ENCODE results near the gene MSMP. TPM values are rescaled to one million over a fixed set of nuclear protein-coding genes. Genes with fewer than 3 reads are reported as not detected.

MSMP gene
- total RNA-seq, 1 donor from 2014 or later = not detected

DNA sequence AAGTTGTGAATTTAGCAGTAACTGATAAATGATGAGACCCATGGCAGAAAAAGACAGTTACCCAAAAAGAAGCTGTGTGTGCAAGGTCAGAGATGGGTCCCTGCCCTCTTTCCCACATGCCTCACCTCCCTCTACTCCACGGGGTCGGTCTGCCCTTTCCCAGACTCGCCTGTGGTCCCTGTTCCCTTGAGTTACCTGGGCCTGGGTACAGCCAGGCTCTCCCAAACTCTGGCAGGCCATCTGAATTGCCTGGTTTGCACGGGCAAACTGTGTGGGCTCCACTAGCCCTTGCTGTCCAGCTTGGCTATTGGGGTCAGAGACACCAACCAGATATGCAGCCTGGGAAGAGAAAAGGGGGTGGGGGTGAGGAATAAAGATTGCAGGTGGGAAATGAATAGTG, 45.9 kb downstream of the MSMP start:
- H3K9me3 Mint-ChIP-seq (ENCODE audit: unreplicated experiment) = no peaks in the 10 kb centered on the region
- H3K4me3 Mint-ChIP-seq (ENCODE audit: unreplicated experiment) = no peak overlapping the region
- Histone ChIP-seq H3K27ac (ENCODE audit: low read depth, low read length) (no peak overlapping the region), H3K79me2 (ENCODE audit: insufficient read depth, low read length) (peaks cover 58% of the 10 kb centered on the region), H2AFZ (ENCODE audit: low read depth, low read length) (no peak overlapping the region), H3K27me3 (ENCODE audit: insufficient read depth, low read length) (no peaks in the 10 kb centered on the region), H3K9ac (ENCODE audit: low read length) (no peak overlapping the region), H3K4me2 (ENCODE audit: low read length) (no peak overlapping the region), H3K4me1 (ENCODE audit: insufficient read depth, low read length) (no peaks in the 10 kb centered on the region), H3K9me3 (ENCODE audit: insufficient read depth, low read depth, low read length) (no peaks in the 10 kb centered on the region), H4K20me1 (ENCODE audit: insufficient read depth, low read length) (peaks cover 90% of the 10 kb centered on the region), H3K36me3 (ENCODE audit: insufficient read depth, low read length) (peaks cover 88% of the 10 kb centered on the region), H3K4me3 (ENCODE audit: insufficient read depth, low read depth, low read length) (no peak overlapping the region)
- H3K36me3 Mint-ChIP-seq (ENCODE audit: low read depth, unreplicated experiment) = peaks cover 46% of the 10 kb centered on the region
- H3K27ac Mint-ChIP-seq (ENCODE audit: unreplicated experiment) = peak overlapping the region; percentile 4
- DNase-seq (ENCODE audit: low read depth) = no peak
- H3K27me3 Mint-ChIP-seq (ENCODE audit: low read depth, unreplicated experiment) = no peaks in the 10 kb centered on the region
- FAIRE-seq = no peak
- TF ChIP-seq, protein P1, sequence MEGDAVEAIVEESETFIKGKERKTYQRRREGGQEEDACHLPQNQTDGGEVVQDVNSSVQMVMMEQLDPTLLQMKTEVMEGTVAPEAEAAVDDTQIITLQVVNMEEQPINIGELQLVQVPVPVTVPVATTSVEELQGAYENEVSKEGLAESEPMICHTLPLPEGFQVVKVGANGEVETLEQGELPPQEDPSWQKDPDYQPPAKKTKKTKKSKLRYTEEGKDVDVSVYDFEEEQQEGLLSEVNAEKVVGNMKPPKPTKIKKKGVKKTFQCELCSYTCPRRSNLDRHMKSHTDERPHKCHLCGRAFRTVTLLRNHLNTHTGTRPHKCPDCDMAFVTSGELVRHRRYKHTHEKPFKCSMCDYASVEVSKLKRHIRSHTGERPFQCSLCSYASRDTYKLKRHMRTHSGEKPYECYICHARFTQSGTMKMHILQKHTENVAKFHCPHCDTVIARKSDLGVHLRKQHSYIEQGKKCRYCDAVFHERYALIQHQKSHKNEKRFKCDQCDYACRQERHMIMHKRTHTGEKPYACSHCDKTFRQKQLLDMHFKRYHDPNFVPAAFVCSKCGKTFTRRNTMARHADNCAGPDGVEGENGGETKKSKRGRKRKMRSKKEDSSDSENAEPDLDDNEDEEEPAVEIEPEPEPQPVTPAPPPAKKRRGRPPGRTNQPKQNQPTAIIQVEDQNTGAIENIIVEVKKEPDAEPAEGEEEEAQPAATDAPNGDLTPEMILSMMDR (IDR thresholded peaks at IDR 0.05; ENCODE audit: insufficient read depth, low read depth, low read length) = no peak
- no peak for TF ChIP-seq EZH2 (IDR thresholded peaks at IDR 0.05; ENCODE audit: insufficient read depth, low read length)
- H3K4me1 Mint-ChIP-seq (ENCODE audit: low read depth, unreplicated experiment) = no peaks in the 10 kb centered on the region

DNA sequence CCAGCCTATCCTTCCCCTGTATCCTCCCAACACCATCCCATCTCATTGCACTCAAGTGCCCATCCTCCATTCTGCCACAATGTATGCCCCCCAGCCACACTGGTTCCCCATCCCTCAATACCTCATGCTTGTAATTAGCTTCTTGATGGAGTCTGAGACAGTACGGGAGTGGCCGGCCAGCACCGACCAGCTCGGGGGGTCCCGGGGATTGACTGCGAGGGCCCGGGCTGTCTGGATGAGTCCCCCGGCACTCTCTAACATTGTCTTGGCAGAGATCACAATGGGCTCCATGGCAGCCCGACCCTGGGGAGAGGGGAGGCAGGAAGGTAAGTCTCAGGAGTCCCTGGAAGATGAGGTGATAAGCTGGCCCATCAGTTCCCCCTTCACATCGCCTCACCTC, 47.1 kb downstream of the MSMP start:
- H3K9me3 Mint-ChIP-seq (ENCODE audit: unreplicated experiment) = no peaks in the 10 kb centered on the region
- DNase-seq (ENCODE audit: low read depth) = no peak

DNA sequence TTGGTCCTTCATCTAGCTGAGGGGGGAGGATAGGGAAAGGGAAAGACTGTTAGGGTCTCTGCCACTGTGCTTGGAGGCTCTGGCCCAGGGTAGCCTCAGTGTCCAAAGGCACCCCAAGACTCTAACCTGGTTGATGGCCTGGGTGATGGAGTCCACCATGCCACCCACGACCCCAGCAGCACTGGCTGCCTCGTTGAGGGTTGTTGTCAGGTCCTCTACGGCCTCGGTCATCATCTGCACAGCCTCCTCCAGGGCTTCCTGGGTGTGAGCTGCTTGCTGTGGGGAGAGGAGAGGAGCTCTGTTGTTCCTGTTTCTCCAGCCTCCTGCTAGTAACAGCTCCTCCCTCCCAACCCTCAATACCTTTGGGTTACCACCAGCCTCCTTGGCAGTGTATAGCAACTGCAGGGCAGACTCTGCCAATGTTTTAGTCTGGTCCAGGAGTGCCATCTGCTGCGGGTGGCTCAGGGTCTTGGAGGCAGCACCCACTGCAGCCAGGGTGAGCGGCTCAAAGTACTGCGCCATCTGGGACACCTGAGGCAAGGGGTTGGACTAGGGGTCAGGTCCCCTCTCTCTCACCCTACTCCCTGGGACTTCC, 48.1 kb downstream of the MSMP start:
- FAIRE-seq = no peak
- peaks cover 47% of the 10 kb centered on the region for H3K36me3 Mint-ChIP-seq (ENCODE audit: low read depth, unreplicated experiment)
- Histone ChIP-seq H3K4me2 (ENCODE audit: low read length) (no peak overlapping the region), H3K4me1 (ENCODE audit: insufficient read depth, low read length) (no peaks in the 10 kb centered on the region), H3K79me2 (ENCODE audit: insufficient read depth, low read length) (peaks cover 51% of the 10 kb centered on the region), H3K36me3 (ENCODE audit: insufficient read depth, low read length) (peaks cover 90% of the 10 kb centered on the region), H4K20me1 (ENCODE audit: insufficient read depth, low read length) (peaks cover 85% of the 10 kb centered on the region), H3K4me3 (ENCODE audit: insufficient read depth, low read depth, low read length) (no peak overlapping the region), H3K9ac (ENCODE audit: low read length) (no peak overlapping the region), H3K27ac (ENCODE audit: low read depth, low read length) (no peak overlapping the region), H3K9me3 (ENCODE audit: insufficient read depth, low read depth, low read length) (no peaks in the 10 kb centered on the region), H3K27me3 (ENCODE audit: insufficient read depth, low read length) (no peaks in the 10 kb centered on the region), H2AFZ (ENCODE audit: low read depth, low read length) (no peak overlapping the region)
- no peak overlapping the region for H3K4me3 Mint-ChIP-seq (ENCODE audit: unreplicated experiment)
- H3K9me3 Mint-ChIP-seq (ENCODE audit: unreplicated experiment) = no peaks in the 10 kb centered on the region
- H3K4me1 Mint-ChIP-seq (ENCODE audit: low read depth, unreplicated experiment) = no peaks in the 10 kb centered on the region
- H3K27ac Mint-ChIP-seq (ENCODE audit: unreplicated experiment) = no peak overlapping the region
- no peak for DNase-seq (ENCODE audit: low read depth)
- TF ChIP-seq EZH2 (IDR thresholded peaks at IDR 0.05; ENCODE audit: insufficient read depth, low read length) = no peak
- TF ChIP-seq, protein P1 (IDR thresholded peaks at IDR 0.05; ENCODE audit: insufficient read depth, low read depth, low read length) = no peak
- H3K27me3 Mint-ChIP-seq (ENCODE audit: low read depth, unreplicated experiment) = no peaks in the 10 kb centered on the region

More for the DNA sequence above, 47.1 kb downstream of the MSMP start:
- Mint-ChIP-seq H3K27ac (ENCODE audit: unreplicated experiment) (no peak overlapping the region), H3K36me3 (ENCODE audit: low read depth, unreplicated experiment) (peaks cover 51% of the 10 kb centered on the region), H3K4me1 (ENCODE audit: low read depth, unreplicated experiment) (no peaks in the 10 kb centered on the region), H3K4me3 (ENCODE audit: unreplicated experiment) (no peak overlapping the region), H3K27me3 (ENCODE audit: low read depth, unreplicated experiment) (no peaks in the 10 kb centered on the region)
- no peaks in the 10 kb centered on the region for H3K4me1 ChIP-seq (ENCODE audit: insufficient read depth, low read length)
- no peak overlapping the region for H3K27ac ChIP-seq (ENCODE audit: low read depth, low read length)
- peaks cover 90% of the 10 kb centered on the region for H3K36me3 ChIP-seq (ENCODE audit: insufficient read depth, low read length)
- peaks cover 86% of the 10 kb centered on the region for H4K20me1 ChIP-seq (ENCODE audit: insufficient read depth, low read length)
- no peak overlapping the region for H3K4me3 ChIP-seq (ENCODE audit: insufficient read depth, low read depth, low read length)
- H3K9ac ChIP-seq (ENCODE audit: low read length) = no peak overlapping the region
- H3K4me2 ChIP-seq (ENCODE audit: low read length) = no peak overlapping the region
- H2AFZ ChIP-seq (ENCODE audit: low read depth, low read length) = no peak overlapping the region
- H3K27me3 ChIP-seq (ENCODE audit: insufficient read depth, low read length) = no peaks in the 10 kb centered on the region
- peaks cover 53% of the 10 kb centered on the region for H3K79me2 ChIP-seq (ENCODE audit: insufficient read depth, low read length)
- H3K9me3 ChIP-seq (ENCODE audit: insufficient read depth, low read depth, low read length) = no peaks in the 10 kb centered on the region
- no peak for FAIRE-seq
- TF ChIP-seq, protein P1 (IDR thresholded peaks at IDR 0.05; ENCODE audit: insufficient read depth, low read depth, low read length) = no peak
- no peak for TF ChIP-seq EZH2 (IDR thresholded peaks at IDR 0.05; ENCODE audit: insufficient read depth, low read length)

Measured in astrocyte (in vitro differentiated cells and primary cell).